Aorta (tissue), 5 donors: ENCODE measurements around the gene SLAMF8. TPM values are rescaled to one million over a fixed set of nuclear protein-coding genes. Genes with fewer than 3 reads are reported as not detected.

ENCODE experiments used
- ATAC-seq: fragments of 200-7000 bp; cut with Tn5 transposase; one replicate; pipeline ENCODE4 v1.9.1; 2022; ENCODE audit warnings: moderate library complexity; ENCODE audit not compliant: low FRiP score
- DNase-seq, 2 donors: peaks; one replicate each; pipeline ENCODE4 v3.0.0-alpha.2; 2020
- H3K27ac ChIP-seq, 2 donors: one replicate each; pipeline ENCODE4 v1.5.1; 2013; ENCODE audit warnings: low read length in 2 of 2, mild to moderate bottlenecking in 2 of 2, moderate library complexity in 2 of 2, control low read depth in 1 of 2, inconsistent platforms in 1 of 2, low read depth in 1 of 2
- H3K27me3 ChIP-seq, 2 donors: one replicate each; pipeline ENCODE4 v1.6.1; 2013; ENCODE audit warnings: control low read depth in 1 of 2, low read length in 1 of 2, mild to moderate bottlenecking in 1 of 2, moderate library complexity in 1 of 2; ENCODE audit not compliant: insufficient read depth in 2 of 2, control insufficient read depth in 1 of 2
- H3K36me3 ChIP-seq, 2 donors: one replicate each; pipeline ENCODE4 v1.6.1; 2013; ENCODE audit warnings: control low read depth in 1 of 2, low read length in 1 of 2, mild to moderate bottlenecking in 1 of 2; ENCODE audit not compliant: insufficient read depth in 2 of 2, control insufficient read depth in 1 of 2
- H3K4me1 ChIP-seq, 2 donors: one replicate each; pipeline ENCODE4 v1.6.1; 2013; ENCODE audit warnings: low read length in 2 of 2, control low read depth in 1 of 2, mild to moderate bottlenecking in 1 of 2, moderate library complexity in 1 of 2; ENCODE audit not compliant: insufficient read depth in 2 of 2, control insufficient read depth in 1 of 2
- H3K4me3 ChIP-seq, 2 donors: one replicate each; pipeline ENCODE4 v1.5.1; 2013; ENCODE audit warnings: low read length in 2 of 2, control low read depth in 1 of 2, mild to moderate bottlenecking in 1 of 2
- H3K9me3 ChIP-seq: one replicate; pipeline ENCODE4 v1.6.1; 2013; ENCODE audit warnings: mild to moderate bottlenecking, low read length; ENCODE audit not compliant: control insufficient read depth
- WGBS, 2 donors: extraction: QIAGEN DNeasy Blood & Tissue Kit; methylation state at CpG; one replicate each; pipeline ENCODE4 v1.1.7; 2013; 5-methylcytosine and 5-hydroxymethylcytosine counted together
- intact Hi-C, 2 donors: fragments of 100-400 bp; cut with DNase I; formaldehyde crosslinking; loops; one replicate each; pipeline versions ENCODE4 v1.14.2 to v1.15.0; 2022
- polyA plus RNA-seq, 2 donors: library from polyadenylated mRNA; stranded (reverse); fragments of 200-250 nt; gene quantifications; one replicate each; pipeline ENCODE4 v1.2.3, GENCODE V29; 2013
- total RNA-seq, 2 donors: library from RNA; stranded (reverse); fragmentation: NEBNext Ultra II Directional; extraction: Animal tissue kit (Norgen Biotek cat#: 25700); gene quantifications; one replicate each; pipeline ENCODE4 v1.2.1, GENCODE V29; 2021
- donor health status: healthy with polysubstance abuse.
- donor health status: Bipolar disorder and iron deficiency.
- donor health status: DM: no; HTN: no; CAD: no.
- donor health status: DM: no; HTN: no; CAD: no.
- donor health status: DM: yes; HTN: yes; CAD: no.

SLAMF8 gene
- total and polyA plus RNA-seq, 4 donors: 1.3 to 12.8 (median 5.9) TPM

DNA sequence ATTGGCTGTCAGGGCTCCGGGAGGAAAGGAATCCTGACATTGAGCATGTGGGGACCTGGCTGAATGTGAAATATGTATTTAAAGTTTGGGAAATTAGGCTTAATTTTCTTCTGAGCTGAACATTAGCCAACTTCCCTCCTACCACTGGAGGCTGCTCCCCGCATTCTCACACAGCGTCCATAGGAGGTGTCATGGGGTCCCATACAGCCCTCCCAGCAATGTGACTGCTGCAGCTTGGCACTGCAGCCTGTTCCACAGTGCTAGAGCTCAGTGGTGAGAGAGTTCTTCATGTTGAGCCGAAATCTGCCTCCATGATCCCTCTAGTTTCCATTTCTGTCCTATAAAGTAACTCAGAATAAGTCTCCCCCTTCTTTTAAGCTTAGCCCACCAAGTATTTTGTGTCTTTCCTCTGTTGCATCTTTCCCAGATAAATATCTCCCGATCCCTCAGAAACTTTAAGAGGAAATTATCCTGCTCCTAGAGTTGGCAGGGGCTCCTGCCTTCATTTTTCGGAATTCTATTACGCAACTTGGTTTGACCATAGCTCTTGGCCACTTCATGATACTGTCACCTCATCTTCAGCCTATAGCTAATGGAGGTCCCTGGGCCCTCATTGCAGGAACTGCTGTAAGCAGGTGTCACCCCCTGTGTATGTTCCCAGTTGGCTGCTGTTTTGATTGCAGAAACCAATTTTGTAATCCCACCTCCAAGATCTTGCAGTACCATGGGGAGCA lies 22.6 kb upstream of the SLAMF8 start:
- no peak overlapping the region for H3K27ac ChIP-seq
- ATAC-seq (no peak), DNase-seq (no peak)
- 76 to 79% methylated on average over 7 of the region's 7 CpGs for WGBS, 2 donors
- H3K27me3 ChIP-seq: no peaks in the 10 kb centered on the region
- no peaks in the 10 kb centered on the region for H3K4me1 ChIP-seq
- no peaks in the 10 kb centered on the region for H3K36me3 ChIP-seq
- H3K4me3 ChIP-seq: no peak overlapping the region
- intact Hi-C loops: no loop called here
- no peaks in the 10 kb centered on the region for H3K9me3 ChIP-seq

GRCh38 chr1:159804924-159805323 lies 21.7 kb upstream of the SLAMF8 start:
- 58 to 71% methylated on average over 2 of the region's 2 CpGs for WGBS, 2 donors
- Histone ChIP-seq H3K9me3 (no peaks in the 10 kb centered on the region), H3K27ac (no peak overlapping the region), H3K4me3 (no peak overlapping the region), H3K27me3 (no peaks in the 10 kb centered on the region), H3K36me3 (no peaks in the 10 kb centered on the region), H3K4me1 (no peaks in the 10 kb centered on the region)
- ATAC-seq (no peak), DNase-seq (no peak)
- intact Hi-C loops: no loop called here

- intact Hi-C loops: no loop called here
- H3K27me3 ChIP-seq: no peaks in the 10 kb centered on the region
- no peak overlapping the region for H3K4me3 ChIP-seq
- DNase-seq (no peak), ATAC-seq (no peak)
- no peaks in the 10 kb centered on the region for H3K9me3 ChIP-seq
- no peaks in the 10 kb centered on the region for H3K4me1 ChIP-seq
- 90 to 95% methylated on average over 8 of the region's 8 CpGs for WGBS, 2 donors
- no peaks in the 10 kb centered on the region for H3K36me3 ChIP-seq
- no peak overlapping the region for H3K27ac ChIP-seq
These were observed 10.7 kb upstream of the SLAMF8 start for GRCh38 chr1:159815926-159816325.

DNA sequence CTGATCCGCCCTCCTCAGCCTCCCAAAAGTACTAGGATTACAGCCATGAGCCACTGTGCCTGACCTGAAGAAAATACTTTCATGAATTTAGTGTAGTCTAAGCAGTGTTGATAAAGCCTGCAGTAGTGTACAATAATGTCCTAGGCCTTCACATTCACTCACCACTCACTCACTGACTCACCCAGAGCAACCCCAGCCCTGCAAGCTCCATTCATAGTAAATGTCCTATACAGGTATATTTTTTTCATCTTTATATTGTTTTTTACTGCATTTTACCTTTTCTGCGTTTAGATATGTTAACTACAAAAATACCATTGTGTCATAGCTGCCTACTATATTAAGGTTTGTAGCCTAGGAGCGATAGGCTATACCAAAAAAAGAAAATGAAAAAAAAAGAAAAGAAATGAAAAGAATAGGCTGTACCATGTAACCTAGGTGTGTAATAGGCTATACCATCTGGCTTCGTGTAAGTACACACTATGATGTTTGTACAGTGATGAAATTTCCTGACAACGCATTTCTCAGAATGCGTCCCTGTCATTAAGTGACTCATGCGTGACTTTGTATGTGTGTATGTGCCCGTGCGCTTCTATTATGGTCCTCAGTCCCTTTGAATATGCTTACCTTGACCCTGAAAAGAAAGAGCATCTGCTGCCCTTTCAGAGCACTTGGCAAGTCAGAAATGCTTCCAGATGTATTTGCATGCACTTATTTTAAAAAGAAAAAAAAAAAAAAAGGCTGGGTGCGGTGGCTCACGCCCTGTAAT lies 9.2 kb upstream of the SLAMF8 start:
- no peak overlapping the region for H3K4me3 ChIP-seq
- H3K27me3 ChIP-seq: no peaks in the 10 kb centered on the region
- no peaks in the 10 kb centered on the region for H3K4me1 ChIP-seq
- intact Hi-C loops: no loop called here
- no peaks in the 10 kb centered on the region for H3K9me3 ChIP-seq
- WGBS, 2 donors: 79 to 85% methylated on average over 11 of the region's 11 CpGs
- no peak for DNase-seq
- no peaks in the 10 kb centered on the region for H3K36me3 ChIP-seq
- ATAC-seq: no peak
- no peak overlapping the region for H3K27ac ChIP-seq

DNA sequence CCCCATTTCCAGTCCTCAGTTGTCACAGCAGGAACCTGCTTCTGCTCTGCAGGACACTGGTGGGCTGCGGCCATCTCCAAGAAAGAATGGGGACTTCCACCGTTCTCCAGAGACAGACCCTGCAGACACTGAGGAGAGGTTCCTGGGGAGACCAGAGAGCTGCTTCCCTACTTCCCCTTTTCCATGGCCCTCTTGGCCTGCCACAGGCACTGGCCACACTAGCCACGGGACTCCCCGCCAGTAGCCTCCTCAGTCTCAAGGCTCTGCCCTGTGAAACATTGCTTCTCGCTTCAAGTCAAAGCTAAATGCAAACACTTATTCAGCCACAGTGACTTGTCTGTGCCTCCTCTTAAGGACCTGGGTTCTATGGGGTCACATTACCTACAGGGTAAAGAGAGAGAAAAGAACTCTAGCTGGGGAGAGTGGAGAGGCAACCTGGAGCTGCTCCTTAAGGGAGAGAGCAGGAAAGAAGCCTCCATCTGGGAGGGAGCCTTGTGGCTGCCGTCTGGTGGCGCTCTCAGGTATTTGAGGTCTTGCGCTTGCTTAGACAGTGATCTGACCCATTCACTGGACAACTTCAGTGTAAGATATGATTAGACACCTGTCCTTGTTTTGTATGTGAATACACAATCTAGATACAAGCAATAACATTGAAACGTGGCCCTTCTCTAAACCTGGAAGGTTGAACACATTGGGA lies 5.4 kb upstream of the SLAMF8 start:
- no peaks in the 10 kb centered on the region for H3K36me3 ChIP-seq
- no peaks in the 10 kb centered on the region for H3K9me3 ChIP-seq
- no peak overlapping the region for H3K27ac ChIP-seq
- no peak for ATAC-seq
- WGBS, 2 donors: 71 to 77% methylated on average over 9 of the region's 9 CpGs
- peak in 1 of 2 donors; percentile 68 for DNase-seq
- intact Hi-C loops: no loop called here
- no peaks in the 10 kb centered on the region for H3K27me3 ChIP-seq
- H3K4me1 ChIP-seq: no peaks in the 10 kb centered on the region
- no peak overlapping the region for H3K4me3 ChIP-seq

- H3K27me3 ChIP-seq: no peaks in the 10 kb centered on the region
- intact Hi-C loops: no loop called here
- H3K27ac ChIP-seq: no peak overlapping the region
- DNase-seq (no peak), ATAC-seq (no peak)
- H3K4me1 ChIP-seq: no peaks in the 10 kb centered on the region
- H3K9me3 ChIP-seq: no peaks in the 10 kb centered on the region
- 17 to 20% methylated on average over 7 of the region's 7 CpGs for WGBS, 2 donors
- no peak overlapping the region for H3K4me3 ChIP-seq
- no peaks in the 10 kb centered on the region for H3K36me3 ChIP-seq
These were observed 3.3 kb upstream of the SLAMF8 start for GRCh38 chr1:159823406-159823805.

DNA sequence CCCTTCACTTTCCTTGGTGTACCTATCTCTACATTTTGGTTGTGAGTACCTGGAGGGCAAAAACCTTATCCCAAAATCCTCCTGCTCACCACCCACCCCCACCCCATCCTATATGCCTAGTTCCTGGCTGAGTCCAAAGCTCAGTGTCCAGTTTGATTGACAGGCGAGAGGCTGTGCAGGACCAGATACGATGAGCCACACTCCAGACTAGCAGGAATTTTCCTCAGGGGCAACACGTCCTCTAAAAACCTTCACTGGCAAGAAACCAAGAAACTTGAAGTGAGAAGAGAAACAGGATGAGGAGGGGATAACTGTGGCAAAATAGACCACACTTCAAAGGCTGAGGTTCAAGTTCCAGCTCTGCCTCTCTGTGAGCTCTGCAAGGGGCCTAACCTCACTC lies 1.1 kb upstream of the SLAMF8 start:
- ATAC-seq: no peak
- WGBS, 2 donors: 70 to 72% methylated on average over 3 of the region's 3 CpGs
- Histone ChIP-seq H3K4me3 (no peak overlapping the region), H3K9me3 (no peaks in the 10 kb centered on the region), H3K27me3 (no peaks in the 10 kb centered on the region), H3K27ac (no peak overlapping the region), H3K36me3 (no peaks in the 10 kb centered on the region), H3K4me1 (no peaks in the 10 kb centered on the region)
- DNase-seq: no peak
- intact Hi-C loops: no loop called here

- H3K4me3 ChIP-seq: no peak overlapping the region
- WGBS, 2 donors: 86 to 87% methylated on average over 6 of the region's 6 CpGs
- ATAC-seq: no peak
- H3K4me1 ChIP-seq: no peaks in the 10 kb centered on the region
- no peaks in the 10 kb centered on the region for H3K36me3 ChIP-seq
- DNase-seq: no peak
- no peaks in the 10 kb centered on the region for H3K27me3 ChIP-seq
- intact Hi-C loops: no loop called here
- no peak overlapping the region for H3K27ac ChIP-seq
- H3K9me3 ChIP-seq: no peaks in the 10 kb centered on the region
These were observed 423 bp downstream of the SLAMF8 start for GRCh38 chr1:159827102-159827490.
